HepG2 (cell line): ENCODE measurements around the gene MAML1. TPM values are rescaled to one million over a fixed set of nuclear protein-coding genes. Genes with fewer than 3 reads are reported as not detected.

Source experiments
- AFF4 ChIP-seq: sonication (generic); formaldehyde crosslinking; IDR thresholded peaks from 2 replicates; pipeline ENCODE4 v1.4.0; 2020; ENCODE audit warnings: missing genetic modification reagents
- CHD4 ChIP-seq: fragments of 200-600 bp; sonication (generic); IDR thresholded peaks from 2 replicates; pipeline ENCODE4 v1.7.0; 2017; ENCODE audit warnings: mild to moderate bottlenecking, low read length, borderline replicate concordance
- CREB1 ChIP-seq, 2 experiments: fragments of 450-650 bp in 1 of 2; IDR thresholded peaks; 2 replicates each; pipeline ENCODE4 v1.6.1; 2016 to 2017; ENCODE audit warnings: control low read depth in 1 of 2, mild to moderate bottlenecking in 1 of 2, missing compliant biosample characterization in 1 of 2, missing genetic modification characterization in 1 of 2
- DNMT1 ChIP-seq: sonication (generic); formaldehyde crosslinking; IDR thresholded peaks from 2 replicates; pipeline ENCODE4 v1.5.1; 2020; ENCODE audit warnings: mild to moderate bottlenecking, missing genetic modification reagents
- ETV6 ChIP-seq: sonication (generic); formaldehyde crosslinking; conservative IDR thresholded peaks from 2 replicates; pipeline ENCODE4 v1.4.0; 2020; ENCODE audit warnings: missing genetic modification reagents
- FOSL2 ChIP-seq: sonication (generic); formaldehyde crosslinking; IDR thresholded peaks from 2 replicates; pipeline ENCODE4 v1.4.0; 2020; ENCODE audit warnings: missing genetic modification reagents
- FUBP1 ChIP-seq: sonication (generic); formaldehyde crosslinking; IDR thresholded peaks from 2 replicates; pipeline ENCODE4 v1.5.1; 2020; ENCODE audit warnings: missing genetic modification reagents, mild to moderate bottlenecking, borderline replicate concordance
- MBD4 ChIP-seq: IDR thresholded peaks from 2 replicates; pipeline ENCODE4 v1.6.1; 2012; ENCODE audit warnings: low read length, inconsistent platforms, borderline replicate concordance
- MIER3 ChIP-seq: IDR thresholded peaks from 2 replicates; pipeline ENCODE4 v1.6.1; 2016; ENCODE audit warnings: missing compliant biosample characterization, borderline replicate concordance
- MTF1 ChIP-seq: sonication (generic); formaldehyde crosslinking; IDR thresholded peaks from 2 replicates; pipeline ENCODE4 v1.5.0; 2020; ENCODE audit warnings: missing genetic modification reagents
- NCOA5 ChIP-seq: sonication (generic); formaldehyde crosslinking; IDR thresholded peaks from 2 replicates; pipeline ENCODE4 v1.4.0; 2020; ENCODE audit warnings: missing genetic modification reagents
- NFYB ChIP-seq: sonication (generic); formaldehyde crosslinking; IDR thresholded peaks from 2 replicates; pipeline ENCODE4 v1.4.0; 2020; ENCODE audit warnings: missing genetic modification reagents
- ONECUT2 ChIP-seq: sonication (generic); formaldehyde crosslinking; IDR thresholded peaks from 2 replicates; pipeline ENCODE4 v1.4.0; 2020; ENCODE audit warnings: missing genetic modification reagents
- SIX4 ChIP-seq: sonication (generic); formaldehyde crosslinking; IDR thresholded peaks from 2 replicates; pipeline ENCODE4 v1.4.0; 2020; ENCODE audit warnings: missing genetic modification reagents
- SNAPC4 ChIP-seq: sonication (generic); formaldehyde crosslinking; IDR thresholded peaks from 2 replicates; pipeline ENCODE4 v1.4.0; 2020; ENCODE audit warnings: mild to moderate bottlenecking, missing genetic modification reagents
- ZFP37 ChIP-seq: sonication (generic); formaldehyde crosslinking; IDR thresholded peaks from 2 replicates; pipeline ENCODE4 v1.4.0; 2020; ENCODE audit warnings: missing genetic modification reagents, borderline replicate concordance
- ZFX ChIP-seq: sonication (generic); formaldehyde crosslinking; IDR thresholded peaks from 2 replicates; pipeline ENCODE4 v1.4.0; 2020; ENCODE audit warnings: mild to moderate bottlenecking, low read depth, missing genetic modification reagents, moderate library complexity
- ZNF335 ChIP-seq: sonication (generic); formaldehyde crosslinking; IDR thresholded peaks from 2 replicates; pipeline ENCODE4 v1.4.0; 2020; ENCODE audit warnings: missing genetic modification reagents
- ZNF589 ChIP-seq: sonication (generic); formaldehyde crosslinking; conservative IDR thresholded peaks from 2 replicates; pipeline ENCODE4 v1.8.0; 2022; ENCODE audit warnings: mild to moderate bottlenecking, moderate library complexity, missing genetic modification reagents
- ZNF644 ChIP-seq: IDR thresholded peaks from 2 replicates; pipeline ENCODE4 v1.6.1; 2016; ENCODE audit warnings: low read depth
- ZNF672 ChIP-seq: sonication (generic); formaldehyde crosslinking; IDR thresholded peaks from 2 replicates; pipeline ENCODE4 v1.8.1; 2022; ENCODE audit warnings: missing genetic modification reagents
- polyA plus RNA-seq, 8 experiments: library from polyadenylated mRNA; depleted of rRNA in 3 of 8; stranded (reverse) in 7 of 8; unstranded in 1 of 8; fragments of >200 nt; fragmentation: Illumina TruSeq in 4 of 8; extraction: Trizol in 4 of 8; gene quantifications; 2 replicates each; pipeline versions ENCODE4 v1.2.1 to v1.2.3, GENCODE V29; 2011 to 2016; ENCODE audit warnings: low read depth in 4 of 8, missing spikeins in 1 of 8, mixed read lengths in 1 of 8; ENCODE audit not compliant: insufficient read depth in 1 of 8
- total RNA-seq, 5 experiments: library from RNA; depleted of rRNA; stranded (reverse); fragments of >200 nt; fragmentation: Illumina TruSeq; extraction: Trizol; gene quantifications; 2 replicates each; pipeline ENCODE4 v1.2.3, GENCODE V29; 2016; ENCODE audit warnings: low read depth in 1 of 5
- TF ChIP-seq, protein P1 (sequence below): sonication (generic); formaldehyde crosslinking; IDR thresholded peaks from 2 replicates; pipeline ENCODE4 v1.5.0; 2020; ENCODE audit warnings: mild to moderate bottlenecking, low read depth, missing genetic modification reagents, borderline replicate concordance

MAML1 gene
- total and polyA plus RNA-seq, 2 of the 13 experiments (the other 11 are each of a cell fraction or from before 2014, with no cell fraction given) = 10.0 to 10.8 TPM

GRCh38 chr5:179824745-179825112 lies 92.1 kb downstream of the MAML1 start (continued):
- TF ChIP-seq, protein P1, sequence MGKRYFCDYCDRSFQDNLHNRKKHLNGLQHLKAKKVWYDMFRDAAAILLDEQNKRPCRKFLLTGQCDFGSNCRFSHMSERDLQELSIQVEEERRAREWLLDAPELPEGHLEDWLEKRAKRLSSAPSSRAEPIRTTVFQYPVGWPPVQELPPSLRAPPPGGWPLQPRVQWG = no peak
- TF ChIP-seq NFYB (CRISPR knock-in tag) = no peak
- TF ChIP-seq ZFP37 (CRISPR knock-in tag) = no peak
- TF ChIP-seq CREB1 (IDR thresholded peaks at IDR 0.05) = no peak
- TF ChIP-seq CREB1 (CRISPR knock-in tag; IDR thresholded peaks at IDR 0.05) = no peak
- TF ChIP-seq ETV6 = no peak
- peak; percentile 50; the same call in 1 of the 2 replicates for TF ChIP-seq MIER3
- TF ChIP-seq ZNF335 (CRISPR knock-in tag) = no peak
- TF ChIP-seq FOSL2 (CRISPR knock-in tag) = 0 out of 2 replicates have a peak, but pooled peaks have one; percentile 26
- no peak for TF ChIP-seq ZNF644
- no peak for TF ChIP-seq NCOA5 (CRISPR knock-in tag)
- no peak for TF ChIP-seq ZNF672 (CRISPR knock-in tag)
- TF ChIP-seq ONECUT2 (CRISPR knock-in tag) = peak; percentile 88
- TF ChIP-seq CHD4 = no peak
- TF ChIP-seq SNAPC4 (CRISPR knock-in tag) = no peak
- TF ChIP-seq ZNF589 (CRISPR knock-in tag) = no peak
- TF ChIP-seq MTF1 (CRISPR knock-in tag) = no peak
- TF ChIP-seq AFF4 (CRISPR knock-in tag) = no peak
- TF ChIP-seq MBD4 = no peak
- TF ChIP-seq ZFX (CRISPR knock-in tag) = no peak
- TF ChIP-seq SIX4 (CRISPR knock-in tag) = no peak
- TF ChIP-seq FUBP1 (CRISPR knock-in tag) = no peak
- TF ChIP-seq DNMT1 (CRISPR knock-in tag) = no peak
